ENCODE measurements around the gene AUTS2. TPM values are rescaled to one million over a fixed set of nuclear protein-coding genes. Genes with fewer than 3 reads are reported as not detected.

The AUTS2 gene
- total RNA-seq, 1 experiment from 2014 or later = 38.5 TPM

DNA sequence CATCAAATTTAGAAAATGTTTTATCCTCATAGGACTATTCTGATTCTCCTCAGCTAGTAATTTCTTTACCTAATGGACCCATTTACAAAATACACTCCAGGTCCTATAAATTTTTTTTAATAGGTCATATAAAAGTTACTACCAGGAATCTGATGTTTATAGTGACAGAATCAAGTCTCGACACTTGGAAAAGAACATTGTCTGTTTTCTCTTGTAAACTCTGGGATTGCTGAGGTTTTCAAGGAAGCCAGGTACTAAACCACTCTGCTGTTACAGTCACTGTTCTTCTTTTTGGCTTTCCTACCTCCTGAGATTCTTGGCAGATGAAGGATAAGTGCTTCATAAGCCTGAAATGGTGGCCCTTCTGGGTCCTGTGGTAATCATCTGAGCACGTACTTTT is 493.1 kb downstream of the AUTS2 start:
- Histone ChIP-seq H2AFZ (ENCODE audit: low read length) (no peak overlapping the region), H3K4me1 (ENCODE audit: low read length) (peaks cover 23% of the 10 kb centered on the region), H3K4me2 (ENCODE audit: low read depth, low read length, poor library complexity, severe bottlenecking) (no peak overlapping the region)

DNA sequence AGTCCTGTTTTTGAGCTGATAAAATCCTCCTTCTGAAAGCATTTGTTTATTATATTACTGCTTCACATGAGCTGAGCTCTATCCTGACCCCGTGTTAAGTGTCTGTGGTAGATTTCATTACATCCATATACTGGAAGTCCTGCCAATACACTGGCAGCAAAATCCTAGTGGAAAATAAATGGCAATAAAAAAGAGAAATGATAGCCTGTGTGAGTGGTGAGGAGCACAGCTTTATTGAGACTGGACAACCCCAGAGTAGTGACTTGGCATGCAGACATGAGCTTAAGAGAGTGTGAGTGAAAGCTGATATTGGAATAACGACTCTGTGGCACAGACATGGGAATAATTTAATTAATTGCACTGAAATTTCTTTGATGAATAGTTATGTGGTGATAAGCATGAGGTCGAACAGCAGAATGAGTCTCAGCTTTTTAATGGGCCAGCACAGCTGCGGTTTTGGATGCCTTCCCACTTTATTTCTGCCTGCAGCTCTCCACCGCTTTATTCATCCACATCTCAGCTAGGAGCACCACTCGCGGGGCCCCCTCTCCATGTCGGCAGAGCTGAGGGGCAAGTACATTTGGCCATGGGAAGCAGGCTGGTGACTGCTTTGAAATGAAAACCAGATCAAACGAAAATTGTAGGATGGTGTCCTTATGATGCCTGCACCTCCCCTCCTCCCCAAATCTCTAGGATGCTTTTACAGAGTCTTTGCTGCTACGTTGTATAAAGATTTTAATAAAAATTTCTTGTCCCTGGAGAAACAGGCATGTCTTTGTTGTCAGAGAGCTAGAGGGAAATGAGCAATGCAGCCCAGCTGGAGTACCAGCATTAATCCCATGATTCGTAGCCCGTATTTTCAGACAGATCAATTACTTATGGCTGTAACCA is 494.3 kb downstream of the AUTS2 start:
- Histone ChIP-seq H3K4me2 (ENCODE audit: low read depth, low read length, poor library complexity, severe bottlenecking) (peak overlapping the region; percentile 0), H3K79me2 (ENCODE audit: low read length) (no peaks in the 10 kb centered on the region), H2AFZ (ENCODE audit: low read length) (no peak overlapping the region), H3K27ac (ENCODE audit: low read length) (no peak overlapping the region), H3K4me3 (ENCODE audit: low read length) (no peak overlapping the region), H4K20me1 (ENCODE audit: insufficient read depth, low read depth, low read length) (peaks cover 4% of the 10 kb centered on the region), H3K36me3 (ENCODE audit: insufficient read depth, low read length) (no peaks in the 10 kb centered on the region), H3K9me2 (replicated peaks; ENCODE audit: insufficient read depth, low read length) (no peaks in the 10 kb centered on the region), H3K27me3 (ENCODE audit: low read length) (no peaks in the 10 kb centered on the region), H3K4me1 (ENCODE audit: low read length) (peaks cover 27% of the 10 kb centered on the region), H3K9me3 (ENCODE audit: low read length) (no peaks in the 10 kb centered on the region), H3K9ac (ENCODE audit: low read length) (no peak overlapping the region)
- DNase-seq = no peak

More for the DNA sequence above, 493.1 kb downstream of the AUTS2 start:
- DNase-seq = no peak
- H3K79me2 ChIP-seq (ENCODE audit: low read length) = no peaks in the 10 kb centered on the region
- H3K27me3 ChIP-seq (ENCODE audit: low read length) = no peaks in the 10 kb centered on the region
- no peaks in the 10 kb centered on the region for H3K9me3 ChIP-seq (ENCODE audit: low read length)
- no peak overlapping the region for H3K9ac ChIP-seq (ENCODE audit: low read length)
- H3K27ac ChIP-seq (ENCODE audit: low read length) = no peak overlapping the region
- H4K20me1 ChIP-seq (ENCODE audit: insufficient read depth, low read depth, low read length) = peaks cover 4% of the 10 kb centered on the region; the same call in 1 of the 2 replicates
- no peaks in the 10 kb centered on the region for H3K9me2 ChIP-seq (replicated peaks; ENCODE audit: insufficient read depth, low read length)
- no peak overlapping the region for H3K4me3 ChIP-seq (ENCODE audit: low read length)
- no peaks in the 10 kb centered on the region for H3K36me3 ChIP-seq (ENCODE audit: insufficient read depth, low read length)

DNA sequence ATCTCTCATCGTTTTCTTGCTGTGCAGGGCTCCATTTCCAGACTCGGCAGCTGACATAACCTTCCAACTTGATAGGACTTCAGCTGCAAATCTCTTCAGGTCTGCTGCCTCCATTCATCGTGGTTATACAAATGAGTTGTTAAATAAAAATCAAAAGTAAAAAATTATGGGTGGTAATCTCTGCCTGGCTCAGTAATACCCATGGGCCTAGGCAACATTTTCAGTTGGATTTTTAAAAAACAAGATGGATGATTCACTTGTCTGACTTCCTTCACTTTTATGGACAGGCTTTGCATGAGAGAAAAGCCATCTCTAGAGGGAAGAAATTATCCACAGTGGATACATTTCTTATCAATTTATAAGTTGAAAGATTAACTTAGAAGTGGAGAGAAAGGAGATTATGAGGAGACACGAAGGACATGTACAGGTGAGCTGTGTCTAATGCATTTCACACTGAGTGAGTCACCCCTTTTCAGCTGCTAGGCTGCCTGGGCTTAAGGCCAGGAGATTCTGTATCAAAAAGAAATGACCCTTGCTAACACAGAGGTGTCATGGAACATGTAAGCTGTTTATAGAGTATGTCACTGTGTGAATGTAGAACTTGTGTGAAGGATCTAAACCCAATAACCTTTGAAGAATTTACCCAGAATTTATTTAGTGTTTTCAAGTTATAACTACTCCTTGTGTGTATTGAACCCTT is 495.1 kb downstream of the AUTS2 start:
- H3K9me2 ChIP-seq (replicated peaks; ENCODE audit: insufficient read depth, low read length) = no peaks in the 10 kb centered on the region
- H3K9ac ChIP-seq (ENCODE audit: low read length) = no peak overlapping the region
- H3K4me3 ChIP-seq (ENCODE audit: low read length) = no peak overlapping the region
- H3K9me3 ChIP-seq (ENCODE audit: low read length) = no peaks in the 10 kb centered on the region
- H3K4me1 ChIP-seq (ENCODE audit: low read length) = peaks cover 27% of the 10 kb centered on the region
- H3K36me3 ChIP-seq (ENCODE audit: insufficient read depth, low read length) = no peaks in the 10 kb centered on the region
- H2AFZ ChIP-seq (ENCODE audit: low read length) = no peak overlapping the region
- no peak for DNase-seq
- H3K27ac ChIP-seq (ENCODE audit: low read length) = no peak overlapping the region
- peak overlapping the region; percentile 0 for H3K4me2 ChIP-seq (ENCODE audit: low read depth, low read length, poor library complexity, severe bottlenecking)
- H3K27me3 ChIP-seq (ENCODE audit: low read length) = no peaks in the 10 kb centered on the region
- no peaks in the 10 kb centered on the region for H3K79me2 ChIP-seq (ENCODE audit: low read length)
- H4K20me1 ChIP-seq (ENCODE audit: insufficient read depth, low read depth, low read length) = peaks cover 4% of the 10 kb centered on the region

DNA sequence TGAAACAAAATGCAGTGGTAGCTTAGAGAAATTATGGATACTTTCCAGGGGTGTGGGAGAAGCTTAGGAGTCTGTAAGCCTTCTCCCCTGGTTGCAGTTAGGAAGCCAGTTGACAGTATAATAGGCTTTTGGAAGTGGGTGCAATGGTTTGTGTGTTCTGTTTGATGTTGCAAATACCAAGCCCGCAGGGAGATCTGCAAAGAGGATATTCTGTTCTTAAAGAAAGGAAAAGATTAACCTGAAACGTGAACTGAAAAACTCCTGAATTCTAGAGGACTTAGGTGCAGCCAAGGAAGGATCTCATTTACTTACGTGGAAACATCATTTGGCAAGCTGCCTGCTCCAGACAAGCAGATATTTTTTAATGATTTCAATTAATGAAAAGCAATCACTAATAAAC is 496.6 kb downstream of the AUTS2 start:
- Histone ChIP-seq H3K27me3 (ENCODE audit: low read length) (no peaks in the 10 kb centered on the region), H3K79me2 (ENCODE audit: low read length) (no peaks in the 10 kb centered on the region), H4K20me1 (ENCODE audit: insufficient read depth, low read depth, low read length) (peaks cover 4% of the 10 kb centered on the region), H3K4me3 (ENCODE audit: low read length) (no peak overlapping the region), H3K9me3 (ENCODE audit: low read length) (no peaks in the 10 kb centered on the region), H3K9me2 (replicated peaks; ENCODE audit: insufficient read depth, low read length) (no peaks in the 10 kb centered on the region), H3K4me1 (ENCODE audit: low read length) (peaks cover 27% of the 10 kb centered on the region), H3K36me3 (ENCODE audit: insufficient read depth, low read length) (no peaks in the 10 kb centered on the region), H3K4me2 (ENCODE audit: low read depth, low read length, poor library complexity, severe bottlenecking) (no peak overlapping the region), H2AFZ (ENCODE audit: low read length) (no peak overlapping the region), H3K9ac (ENCODE audit: low read length) (no peak overlapping the region), H3K27ac (ENCODE audit: low read length) (no peak overlapping the region)
- no peak for DNase-seq

DNA sequence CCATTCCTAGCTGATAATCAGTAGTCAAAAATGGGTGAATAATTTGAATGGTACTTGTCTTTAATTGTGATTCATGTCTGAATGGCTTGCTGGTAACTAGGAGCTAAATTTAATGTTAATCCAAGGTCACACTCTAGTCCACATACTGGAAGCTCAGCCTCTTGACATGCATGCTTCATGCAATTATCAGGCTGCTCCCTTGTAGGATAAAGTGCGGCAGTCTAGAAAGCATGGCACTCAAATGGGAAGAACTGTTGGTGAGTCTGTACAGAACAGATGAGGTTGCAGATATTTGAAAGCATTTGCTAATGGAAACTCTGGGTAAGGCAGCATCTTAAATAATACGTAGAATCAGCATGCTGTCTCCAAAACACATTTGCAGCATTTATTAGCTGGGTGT is 499.4 kb downstream of the AUTS2 start:
- no peaks in the 10 kb centered on the region for H3K36me3 ChIP-seq (ENCODE audit: insufficient read depth, low read length)
- H3K4me1 ChIP-seq (ENCODE audit: low read length) = peaks cover 12% of the 10 kb centered on the region
- no peak overlapping the region for H3K27ac ChIP-seq (ENCODE audit: low read length)
- no peak overlapping the region for H3K4me2 ChIP-seq (ENCODE audit: low read depth, low read length, poor library complexity, severe bottlenecking)
- H3K27me3 ChIP-seq (ENCODE audit: low read length) = no peaks in the 10 kb centered on the region
- H2AFZ ChIP-seq (ENCODE audit: low read length) = no peak overlapping the region
- H3K9me2 ChIP-seq (replicated peaks; ENCODE audit: insufficient read depth, low read length) = no peaks in the 10 kb centered on the region
- no peak for DNase-seq
- H3K9me3 ChIP-seq (ENCODE audit: low read length) = no peaks in the 10 kb centered on the region
- peaks cover 4% of the 10 kb centered on the region for H4K20me1 ChIP-seq (ENCODE audit: insufficient read depth, low read depth, low read length)
- H3K9ac ChIP-seq (ENCODE audit: low read length) = no peak overlapping the region
- H3K79me2 ChIP-seq (ENCODE audit: low read length) = no peaks in the 10 kb centered on the region
- no peak overlapping the region for H3K4me3 ChIP-seq (ENCODE audit: low read length)

DNA sequence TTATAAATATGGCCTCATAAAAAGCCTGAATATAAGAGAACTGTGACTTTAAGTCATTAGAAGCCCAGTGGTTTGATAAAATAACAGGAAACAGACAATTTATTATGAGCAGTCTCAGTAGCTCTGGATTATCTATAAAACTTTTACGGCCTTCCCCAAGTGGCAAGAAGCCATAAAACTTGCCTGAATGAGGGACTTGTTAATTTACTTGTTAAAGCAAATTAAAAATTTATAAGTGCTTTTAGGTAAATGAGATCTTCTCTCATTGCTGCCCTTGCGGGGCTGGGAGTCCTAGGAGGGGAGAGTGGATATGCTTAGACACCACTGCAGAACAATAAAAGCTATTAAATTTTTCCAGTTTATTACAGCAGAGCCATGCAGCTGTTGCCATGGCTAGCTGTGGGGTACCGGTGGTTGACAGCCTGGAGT is 499.9 kb downstream of the AUTS2 start:
- H4K20me1 ChIP-seq (ENCODE audit: insufficient read depth, low read depth, low read length) = peaks cover 4% of the 10 kb centered on the region; the same call in 1 of the 2 replicates
- no peaks in the 10 kb centered on the region for H3K79me2 ChIP-seq (ENCODE audit: low read length)
- no peak overlapping the region for H3K27ac ChIP-seq (ENCODE audit: low read length)
- no peaks in the 10 kb centered on the region for H3K36me3 ChIP-seq (ENCODE audit: insufficient read depth, low read length)
- no peaks in the 10 kb centered on the region for H3K9me3 ChIP-seq (ENCODE audit: low read length)
- H3K4me3 ChIP-seq (ENCODE audit: low read length) = no peak overlapping the region
- H2AFZ ChIP-seq (ENCODE audit: low read length) = no peak overlapping the region
- peaks cover 7% of the 10 kb centered on the region for H3K4me1 ChIP-seq (ENCODE audit: low read length)
- H3K9ac ChIP-seq (ENCODE audit: low read length) = no peak overlapping the region
- DNase-seq = no peak
- H3K27me3 ChIP-seq (ENCODE audit: low read length) = no peaks in the 10 kb centered on the region
- H3K4me2 ChIP-seq (ENCODE audit: low read depth, low read length, poor library complexity, severe bottlenecking) = no peak overlapping the region
- no peaks in the 10 kb centered on the region for H3K9me2 ChIP-seq (replicated peaks; ENCODE audit: insufficient read depth, low read length)

DNA sequence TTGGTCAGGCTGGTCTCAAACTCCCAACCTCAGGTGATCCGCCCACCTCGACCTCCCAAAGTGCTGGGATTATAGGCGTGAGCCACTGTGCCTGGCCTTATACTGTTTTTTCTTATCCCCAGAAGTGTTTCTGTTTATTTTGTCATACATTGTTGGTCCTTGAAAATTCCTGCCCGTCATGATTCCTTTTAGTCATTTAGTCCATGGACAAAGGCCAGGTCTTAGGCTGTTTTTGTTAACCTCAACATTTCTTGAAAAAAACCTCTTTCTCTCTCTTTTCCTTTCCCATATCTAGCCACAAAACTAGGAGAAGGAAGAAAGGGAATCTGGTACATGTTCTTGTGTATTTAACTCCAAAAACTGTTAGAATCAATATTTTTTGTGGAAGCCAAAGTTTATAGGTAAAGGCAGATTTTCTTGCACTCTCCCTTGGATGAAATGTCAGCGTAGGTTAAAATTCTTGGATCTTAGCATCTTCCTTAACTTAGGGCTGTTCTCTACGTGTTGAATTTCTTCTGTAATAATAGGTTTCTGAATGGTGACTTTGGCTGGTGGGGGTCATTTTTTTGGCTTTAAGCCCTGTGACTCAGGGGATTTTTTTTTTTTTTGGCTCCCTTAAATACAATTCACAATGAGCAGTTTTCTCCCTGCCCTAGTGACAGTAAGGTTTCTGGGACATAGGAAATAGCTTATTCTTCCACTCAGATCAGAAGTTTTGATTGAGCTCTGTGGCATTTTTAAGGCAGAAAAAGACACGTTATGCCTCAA is 500.8 kb downstream of the AUTS2 start:
- no peak overlapping the region for H2AFZ ChIP-seq (ENCODE audit: low read length)
- no peak overlapping the region for H3K4me2 ChIP-seq (ENCODE audit: low read depth, low read length, poor library complexity, severe bottlenecking)
- no peak for DNase-seq
- H3K9me2 ChIP-seq (replicated peaks; ENCODE audit: insufficient read depth, low read length) = no peaks in the 10 kb centered on the region
- no peaks in the 10 kb centered on the region for H3K9me3 ChIP-seq (ENCODE audit: low read length)
- peaks cover 4% of the 10 kb centered on the region; the same call in 1 of the 2 replicates for H4K20me1 ChIP-seq (ENCODE audit: insufficient read depth, low read depth, low read length)
- 0 out of 2 replicates have a peak, but pooled peaks cover 5% of the 10 kb centered on the region for H3K4me1 ChIP-seq (ENCODE audit: low read length)
- no peaks in the 10 kb centered on the region for H3K79me2 ChIP-seq (ENCODE audit: low read length)
- no peaks in the 10 kb centered on the region for H3K27me3 ChIP-seq (ENCODE audit: low read length)
- H3K9ac ChIP-seq (ENCODE audit: low read length) = no peak overlapping the region
- no peak overlapping the region for H3K27ac ChIP-seq (ENCODE audit: low read length)
- H3K4me3 ChIP-seq (ENCODE audit: low read length) = no peak overlapping the region
- no peaks in the 10 kb centered on the region for H3K36me3 ChIP-seq (ENCODE audit: insufficient read depth, low read length)

DNA sequence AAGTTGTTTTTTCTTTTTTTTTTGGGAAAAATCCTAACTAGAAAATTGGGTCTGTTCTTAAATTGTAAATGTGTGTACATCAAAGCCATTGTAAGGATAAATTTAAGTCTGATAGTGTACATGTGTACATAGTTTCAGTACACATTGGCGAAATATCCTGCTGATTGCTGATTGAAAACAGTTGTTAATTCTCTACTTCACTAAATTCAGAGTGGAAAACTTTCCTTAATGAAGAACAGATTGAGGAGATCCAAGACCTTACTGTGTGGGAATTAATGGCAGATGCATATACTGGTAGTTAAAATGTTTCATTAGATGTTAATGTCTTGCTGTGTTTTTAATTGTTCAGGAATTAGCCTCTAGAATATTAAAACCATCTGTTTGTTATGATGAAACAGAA is 506.0 kb downstream of the AUTS2 start:
- Histone ChIP-seq H3K9me3 (ENCODE audit: low read length) (no peaks in the 10 kb centered on the region), H4K20me1 (ENCODE audit: insufficient read depth, low read depth, low read length) (0 out of 2 replicates have a peak, but pooled peaks cover 8% of the 10 kb centered on the region), H3K36me3 (ENCODE audit: insufficient read depth, low read length) (no peaks in the 10 kb centered on the region), H3K4me2 (ENCODE audit: low read depth, low read length, poor library complexity, severe bottlenecking) (no peak overlapping the region), H2AFZ (ENCODE audit: low read length) (no peak overlapping the region), H3K79me2 (ENCODE audit: low read length) (no peaks in the 10 kb centered on the region), H3K9ac (ENCODE audit: low read length) (no peak overlapping the region), H3K27ac (ENCODE audit: low read length) (no peak overlapping the region), H3K9me2 (replicated peaks; ENCODE audit: insufficient read depth, low read length) (no peaks in the 10 kb centered on the region), H3K4me3 (ENCODE audit: low read length) (no peak overlapping the region), H3K4me1 (ENCODE audit: low read length) (no peaks in the 10 kb centered on the region), H3K27me3 (ENCODE audit: low read length) (no peaks in the 10 kb centered on the region)
- no peak for DNase-seq

All from Karpas-422 (cell line).